ENCODE data around the gene OSBPL10. TPM values are rescaled to one million over a fixed set of nuclear protein-coding genes. Genes with fewer than 3 reads are reported as not detected.

The OSBPL10 gene
- total RNA-seq, 1 experiment from 2014 or later = 74.7 TPM

GRCh38 chr3:31648286-31648968, 332.6 kb downstream of the OSBPL10 start:
- Mint-ChIP-seq H3K27ac (ENCODE audit: unreplicated experiment) (peak overlapping the region; percentile 73), H3K4me3 (ENCODE audit: low read depth, unreplicated experiment) (no peak overlapping the region), H3K36me3 (ENCODE audit: insufficient read depth, unreplicated experiment) (peaks cover 45% of the 10 kb centered on the region), H3K9me3 (ENCODE audit: low read depth, unreplicated experiment) (peaks cover 25% of the 10 kb centered on the region), H3K27me3 (ENCODE audit: unreplicated experiment) (no peaks in the 10 kb centered on the region), H3K4me1 (ENCODE audit: low read depth, unreplicated experiment) (no peaks in the 10 kb centered on the region)
- DNase-seq = no peak
- CTCF ChIA-PET = no interaction called here
- BruUV-seq (replicated peaks) = no TSS peak
- TF ChIP-seq CTCF (IDR thresholded peaks at IDR 0.05; ENCODE audit: unreplicated experiment) = no peak
- intact Hi-C loops (cut with micrococcal nuclease; ENCODE audit: unreplicated experiment) = no loop called here

GRCh38 chr3:31645256-31645655, 335.8 kb downstream of the OSBPL10 start:
- intact Hi-C loops (cut with micrococcal nuclease; ENCODE audit: unreplicated experiment) = no loop called here

GRCh38 chr3:31639828-31640227, 341.2 kb downstream of the OSBPL10 start:
- CTCF ChIA-PET = no interaction called here
- TF ChIP-seq CTCF (IDR thresholded peaks at IDR 0.05; ENCODE audit: unreplicated experiment) = no peak
- peaks cover 3% of the 10 kb centered on the region for H3K9me3 Mint-ChIP-seq (ENCODE audit: low read depth, unreplicated experiment)
- H3K4me3 Mint-ChIP-seq (ENCODE audit: low read depth, unreplicated experiment) = no peak overlapping the region
- H3K27me3 Mint-ChIP-seq (ENCODE audit: unreplicated experiment) = no peaks in the 10 kb centered on the region
- H3K4me1 Mint-ChIP-seq (ENCODE audit: low read depth, unreplicated experiment) = no peaks in the 10 kb centered on the region
- peaks cover 19% of the 10 kb centered on the region for H3K36me3 Mint-ChIP-seq (ENCODE audit: insufficient read depth, unreplicated experiment)
- no TSS peak for BruUV-seq (replicated peaks)
- intact Hi-C loops (cut with micrococcal nuclease; ENCODE audit: unreplicated experiment) = no loop called here
- H3K27ac Mint-ChIP-seq (ENCODE audit: unreplicated experiment) = no peak overlapping the region
- DNase-seq = no peak

More at GRCh38 chr3:31645256-31645655, 335.8 kb downstream of the OSBPL10 start:
- H3K27me3 Mint-ChIP-seq (ENCODE audit: unreplicated experiment) = no peaks in the 10 kb centered on the region
- TF ChIP-seq CTCF (IDR thresholded peaks at IDR 0.05; ENCODE audit: unreplicated experiment) = no peak
- no peak for DNase-seq
- H3K4me1 Mint-ChIP-seq (ENCODE audit: low read depth, unreplicated experiment) = no peaks in the 10 kb centered on the region
- peaks cover 52% of the 10 kb centered on the region for H3K36me3 Mint-ChIP-seq (ENCODE audit: insufficient read depth, unreplicated experiment)
- CTCF ChIA-PET = no interaction called here
- no TSS peak for BruUV-seq (replicated peaks)
- no peak overlapping the region for H3K27ac Mint-ChIP-seq (ENCODE audit: unreplicated experiment)
- H3K9me3 Mint-ChIP-seq (ENCODE audit: low read depth, unreplicated experiment) = peaks cover 14% of the 10 kb centered on the region
- H3K4me3 Mint-ChIP-seq (ENCODE audit: low read depth, unreplicated experiment) = no peak overlapping the region

GRCh38 chr3:31636694-31637442, 344.2 kb downstream of the OSBPL10 start:
- no peaks in the 10 kb centered on the region for H3K27me3 Mint-ChIP-seq (ENCODE audit: unreplicated experiment)
- H3K4me3 Mint-ChIP-seq (ENCODE audit: low read depth, unreplicated experiment) = no peak overlapping the region
- no peak for TF ChIP-seq CTCF (IDR thresholded peaks at IDR 0.05; ENCODE audit: unreplicated experiment)
- no peaks in the 10 kb centered on the region for H3K4me1 Mint-ChIP-seq (ENCODE audit: low read depth, unreplicated experiment)
- CTCF ChIA-PET = no interaction called here
- peaks cover 21% of the 10 kb centered on the region for H3K36me3 Mint-ChIP-seq (ENCODE audit: insufficient read depth, unreplicated experiment)
- no peak overlapping the region for H3K27ac Mint-ChIP-seq (ENCODE audit: unreplicated experiment)
- intact Hi-C loops (cut with micrococcal nuclease; ENCODE audit: unreplicated experiment) = no loop called here
- no peak for DNase-seq
- TSS peak; percentile 52 for BruUV-seq (replicated peaks)
- H3K9me3 Mint-ChIP-seq (ENCODE audit: low read depth, unreplicated experiment) = no peaks in the 10 kb centered on the region
